IPS DF 6.9 (cell line): ENCODE results near the gene LHFPL2.
A peak's percentile ranks its signal among the peaks of the same experiment; 100 is the strongest.
"Not testable (repeated sequence)": the region's sequence is repeated elsewhere in the genome, so short reads cannot be mapped to it uniquely, and the experiment has no call there.

Source experiments
- DNase-seq: peaks from one replicate; pipeline ENCODE4 v3.0.0-alpha.2; 2013; ENCODE audit warnings: low read depth, low spot score
- H3K27ac ChIP-seq: one replicate; pipeline ENCODE4 v1.5.1; 2013; ENCODE audit warnings: low read length, control low read depth
- H3K27me3 ChIP-seq: 2 replicates; pipeline ENCODE4 v1.6.1; 2013; ENCODE audit warnings: mild to moderate bottlenecking, low read length; ENCODE audit not compliant: control insufficient read depth, insufficient read depth
- H3K36me3 ChIP-seq: 2 replicates; pipeline ENCODE4 v1.6.1; 2013; ENCODE audit warnings: low read length; ENCODE audit not compliant: control insufficient read depth, insufficient read depth
- H3K4me1 ChIP-seq: 2 replicates; pipeline ENCODE4 v1.6.1; 2013; ENCODE audit warnings: low read length; ENCODE audit not compliant: control insufficient read depth, insufficient read depth
- H3K4me3 ChIP-seq: 2 replicates; pipeline ENCODE4 v1.5.1; 2013; ENCODE audit warnings: mild to moderate bottlenecking, low read length
- H3K9me3 ChIP-seq: 2 replicates; pipeline ENCODE4 v1.6.1; 2013; ENCODE audit warnings: low read length, inconsistent platforms; ENCODE audit not compliant: control insufficient read depth, insufficient read depth
- WGBS: extraction: QIAGEN DNeasy Blood & Tissue Kit; methylation state at CpG from one replicate; pipeline ENCODE4 v1.1.7; 2013; ENCODE audit warnings: mixed read lengths, missing lambda C conversion rate; ENCODE audit not compliant: insufficient read length, insufficient coverage; 5-methylcytosine and 5-hydroxymethylcytosine counted together

The LHFPL2 gene

DNA sequence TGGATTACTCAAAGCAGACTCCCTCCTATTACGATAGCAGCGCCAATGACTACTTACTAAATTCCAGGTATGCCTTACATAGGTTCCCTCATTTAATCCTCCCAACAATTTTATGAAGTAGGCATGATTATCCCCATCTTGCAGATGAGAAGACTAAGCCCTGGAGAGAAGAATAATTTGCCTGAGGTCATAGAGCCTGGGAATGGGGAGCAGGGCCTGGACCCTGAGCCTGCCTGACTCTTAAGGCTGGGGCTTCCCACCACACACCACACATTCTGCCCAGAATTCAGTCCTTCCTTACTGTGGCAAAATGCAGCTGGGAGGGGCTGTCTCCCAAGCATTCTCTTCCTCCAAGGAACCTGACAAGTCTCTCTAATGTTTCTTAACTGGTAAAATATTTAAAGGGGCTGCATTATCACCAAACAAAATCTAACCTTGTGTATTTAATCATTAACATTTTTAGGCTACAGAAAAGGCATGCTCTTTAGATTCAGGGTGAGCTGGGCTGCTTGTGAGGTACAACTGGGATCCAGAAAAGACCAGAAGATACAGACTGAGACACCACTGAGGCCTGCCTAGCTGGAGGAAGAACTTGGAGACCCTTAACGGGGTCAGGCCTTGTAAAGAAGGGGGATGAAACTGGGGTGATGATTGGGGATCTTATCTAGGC, 26.1 kb downstream of the LHFPL2 start:
- H3K36me3 ChIP-seq, result peaks cover 4% of the 10 kb centered on the region; the same call in 1 of the 2 replicates
- no CpG with 5 or more reads among the region's 3 CpGs for WGBS
- no peak for DNase-seq

DNA sequence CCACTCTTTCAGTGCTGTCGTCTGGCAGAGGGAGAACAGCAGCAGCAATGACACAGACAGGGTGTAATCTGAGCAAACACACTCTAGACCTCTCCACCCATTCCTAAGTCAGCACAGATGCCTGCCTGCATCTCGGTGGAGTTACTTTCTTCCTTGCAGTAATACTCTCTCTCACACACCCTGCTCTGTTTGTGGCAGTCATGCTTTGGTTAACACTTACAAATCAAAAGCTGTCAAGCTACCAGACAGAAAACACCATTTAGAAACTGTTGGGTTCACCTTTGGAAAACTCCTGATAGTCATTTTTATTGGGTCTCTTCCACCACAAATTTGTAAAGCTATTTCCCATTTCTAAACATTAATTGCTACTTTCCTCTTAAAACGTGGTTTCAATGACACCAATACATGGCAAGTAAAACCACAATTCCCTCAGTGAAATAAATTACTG, 27.3 kb downstream of the LHFPL2 start:
- Histone ChIP-seq H3K27me3 (no peaks in the 10 kb centered on the region), H3K9me3 (peaks cover 2% of the 10 kb centered on the region; the same call in 1 of the 2 replicates), H3K4me3 (no peak overlapping the region), H3K4me1 (no peaks in the 10 kb centered on the region), H3K36me3 (peaks cover 4% of the 10 kb centered on the region; the same call in 1 of the 2 replicates), H3K27ac (no peak overlapping the region)
- no CpG with 5 or more reads among the region's 3 CpGs for WGBS
- no peak for DNase-seq

More for the DNA sequence above, 26.1 kb downstream of the LHFPL2 start:
- Histone ChIP-seq H3K4me3 (no peak overlapping the region), H3K9me3 (peaks cover 2% of the 10 kb centered on the region; the same call in 1 of the 2 replicates), H3K4me1 (no peaks in the 10 kb centered on the region), H3K27me3 (no peaks in the 10 kb centered on the region), H3K27ac (no peak overlapping the region)

DNA sequence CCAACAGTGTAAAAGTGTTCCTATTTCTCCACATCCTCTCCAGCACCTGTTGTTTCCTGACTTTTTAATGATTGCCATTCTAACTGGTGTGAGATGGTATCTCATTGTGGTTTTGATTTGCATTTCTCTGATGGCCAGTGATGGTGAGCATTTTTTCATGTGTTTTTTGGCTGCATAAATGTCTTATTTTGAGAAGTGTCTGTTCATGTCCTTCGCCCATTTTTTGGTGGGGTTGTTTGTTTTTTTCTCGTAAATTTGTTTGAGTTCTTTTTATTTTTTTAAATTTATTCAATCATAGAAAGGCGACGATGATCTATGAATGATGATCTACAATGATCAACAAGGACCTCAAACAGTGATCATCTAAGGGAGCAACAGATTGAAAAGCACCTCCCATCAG, 28.5 kb downstream of the LHFPL2 start:
- WGBS, result no CpG with 5 or more reads among the region's 4 CpGs
- not testable (repeated sequence) for DNase-seq, H3K36me3 ChIP-seq

DNA sequence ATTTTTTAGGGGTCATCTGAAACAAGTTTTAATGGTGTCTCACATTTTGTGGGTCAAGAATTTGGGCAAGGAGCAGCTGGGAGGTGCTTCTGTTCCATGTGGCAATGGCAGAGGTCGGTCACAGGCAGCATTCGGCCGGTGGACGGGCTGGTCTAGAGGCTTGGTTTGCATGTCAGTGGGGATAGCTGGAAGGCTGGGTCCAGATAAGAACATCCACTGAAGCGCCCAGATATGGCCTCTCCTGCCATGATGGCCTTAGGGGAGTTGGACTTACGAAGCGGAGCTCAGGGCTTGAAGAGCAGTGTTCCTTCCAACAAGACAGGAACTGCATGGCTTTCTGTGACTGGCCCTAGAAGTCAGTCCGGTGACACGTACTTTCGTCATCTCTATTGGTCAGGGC, 30.3 kb downstream of the LHFPL2 start:
- H3K27ac ChIP-seq, result no peak overlapping the region
- no peaks in the 10 kb centered on the region for H3K4me1 ChIP-seq
- no peak overlapping the region for H3K4me3 ChIP-seq
- WGBS, result no CpG with 5 or more reads among the region's 10 CpGs
- no peaks in the 10 kb centered on the region for H3K27me3 ChIP-seq
- H3K9me3 ChIP-seq, result peaks cover 2% of the 10 kb centered on the region; the same call in 1 of the 2 replicates
- peaks cover 4% of the 10 kb centered on the region; the same call in 1 of the 2 replicates for H3K36me3 ChIP-seq
- no peak for DNase-seq

More for the DNA sequence above, 28.5 kb downstream of the LHFPL2 start:
- not testable (repeated sequence) for H3K27ac ChIP-seq, H3K4me3 ChIP-seq, H3K27me3 ChIP-seq, H3K9me3 ChIP-seq, H3K4me1 ChIP-seq

DNA sequence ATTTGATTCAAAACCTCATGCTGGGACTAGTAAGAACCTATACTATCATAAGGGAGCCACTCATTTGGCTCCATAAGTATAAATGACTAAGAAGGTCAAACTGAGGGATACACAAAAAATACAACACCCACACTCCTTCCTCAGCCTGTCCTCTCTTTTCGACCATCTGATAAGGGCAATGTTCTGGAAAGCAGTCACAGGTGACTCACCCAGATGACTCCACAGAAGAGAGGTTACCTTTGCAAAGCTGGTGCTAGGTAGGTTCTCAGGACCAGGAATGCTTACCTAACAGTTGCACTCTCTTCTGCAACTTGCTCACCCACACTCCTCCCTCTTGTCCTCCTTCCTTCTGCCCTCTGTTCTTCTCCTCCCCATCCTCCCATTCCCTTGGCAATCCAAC, 32.9 kb downstream of the LHFPL2 start:
- DNase-seq, result no peak
- H3K27ac ChIP-seq, result no peak overlapping the region
- WGBS, result no CpG with 5 or more reads among the region's 1 CpG
- no peaks in the 10 kb centered on the region for H3K27me3 ChIP-seq
- H3K9me3 ChIP-seq, result peaks cover 2% of the 10 kb centered on the region; the same call in 1 of the 2 replicates
- peaks cover 2% of the 10 kb centered on the region for H3K4me1 ChIP-seq
- H3K36me3 ChIP-seq, result peaks cover 4% of the 10 kb centered on the region; the same call in 1 of the 2 replicates
- no peak overlapping the region for H3K4me3 ChIP-seq

DNA sequence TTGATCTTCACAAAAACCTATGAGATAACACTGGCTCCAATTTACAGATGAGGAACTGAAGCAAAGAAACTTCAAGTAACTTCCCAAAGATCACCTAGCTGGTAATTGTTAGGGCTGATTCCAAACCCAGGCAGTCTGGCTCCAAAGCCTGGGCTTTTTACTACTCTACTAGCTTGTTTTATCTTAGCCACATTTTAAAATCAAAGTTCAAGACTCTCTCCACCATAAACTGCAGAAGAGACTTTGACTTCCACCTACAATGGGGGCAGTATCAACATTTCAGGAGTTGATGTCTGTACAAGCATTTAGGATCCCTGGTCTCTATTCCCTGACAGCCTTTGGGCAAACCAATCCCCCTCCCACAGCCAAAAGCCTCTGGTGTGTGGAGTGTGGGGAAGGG, 33.8 kb downstream of the LHFPL2 start:
- Histone ChIP-seq H3K27me3 (no peaks in the 10 kb centered on the region), H3K4me1 (peaks cover 4% of the 10 kb centered on the region), H3K36me3 (no peaks in the 10 kb centered on the region), H3K27ac (no peak overlapping the region), H3K4me3 (no peak overlapping the region), H3K9me3 (no peaks in the 10 kb centered on the region)
- DNase-seq, result no peak

DNA sequence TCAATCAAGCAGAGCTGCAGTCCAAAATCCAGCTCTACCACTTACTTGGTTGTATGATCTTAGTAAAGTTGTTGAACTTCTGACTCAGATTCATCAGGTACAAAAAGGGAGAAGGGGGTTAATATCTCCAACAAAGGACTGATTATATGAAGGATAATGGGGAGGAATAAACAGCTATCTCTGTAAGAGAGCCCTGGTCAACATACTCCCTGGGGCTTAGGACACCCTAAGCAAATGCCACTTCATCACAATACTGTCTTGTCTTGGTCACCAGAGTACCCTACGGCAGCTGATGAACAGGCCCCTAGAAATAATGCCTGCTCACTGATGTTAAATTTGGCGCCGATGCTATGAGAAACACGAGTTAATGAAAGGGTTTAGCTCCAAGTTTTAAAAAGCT, 34.8 kb downstream of the LHFPL2 start:
- no peak overlapping the region for H3K4me3 ChIP-seq
- WGBS, result no CpG with 5 or more reads among the region's 4 CpGs
- H3K9me3 ChIP-seq, result no peaks in the 10 kb centered on the region

DNA sequence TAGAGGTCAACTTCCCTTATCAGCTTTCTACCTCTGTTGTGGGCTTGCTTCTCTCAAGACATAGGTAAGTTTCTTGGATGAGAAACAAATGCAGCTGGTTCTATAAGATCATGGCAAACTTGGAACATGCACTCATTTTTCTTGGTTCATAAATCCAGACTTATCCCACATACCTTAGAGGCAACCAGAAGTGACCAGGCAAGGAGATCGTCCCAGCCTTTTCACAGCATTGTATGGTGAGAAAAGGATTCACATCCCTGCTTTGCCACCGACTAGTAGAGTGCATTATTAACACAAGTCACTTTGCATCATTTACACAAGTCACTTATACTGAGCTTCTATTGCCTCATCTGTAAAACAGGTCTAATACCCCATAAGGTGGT, 35.4 kb downstream of the LHFPL2 start:
- WGBS, result no CpG with 5 or more reads among the region's 2 CpGs
- DNase-seq, result no peak
- Histone ChIP-seq H3K36me3 (no peaks in the 10 kb centered on the region), H3K4me3 (no peak overlapping the region), H3K27me3 (no peaks in the 10 kb centered on the region), H3K4me1 (peaks cover 4% of the 10 kb centered on the region), H3K27ac (no peak overlapping the region), H3K9me3 (no peaks in the 10 kb centered on the region)

More for the DNA sequence above, 34.8 kb downstream of the LHFPL2 start:
- no peaks in the 10 kb centered on the region for H3K36me3 ChIP-seq
- H3K4me1 ChIP-seq, result peaks cover 4% of the 10 kb centered on the region
- no peak overlapping the region for H3K27ac ChIP-seq
- no peaks in the 10 kb centered on the region for H3K27me3 ChIP-seq
- DNase-seq, result no peak

DNA sequence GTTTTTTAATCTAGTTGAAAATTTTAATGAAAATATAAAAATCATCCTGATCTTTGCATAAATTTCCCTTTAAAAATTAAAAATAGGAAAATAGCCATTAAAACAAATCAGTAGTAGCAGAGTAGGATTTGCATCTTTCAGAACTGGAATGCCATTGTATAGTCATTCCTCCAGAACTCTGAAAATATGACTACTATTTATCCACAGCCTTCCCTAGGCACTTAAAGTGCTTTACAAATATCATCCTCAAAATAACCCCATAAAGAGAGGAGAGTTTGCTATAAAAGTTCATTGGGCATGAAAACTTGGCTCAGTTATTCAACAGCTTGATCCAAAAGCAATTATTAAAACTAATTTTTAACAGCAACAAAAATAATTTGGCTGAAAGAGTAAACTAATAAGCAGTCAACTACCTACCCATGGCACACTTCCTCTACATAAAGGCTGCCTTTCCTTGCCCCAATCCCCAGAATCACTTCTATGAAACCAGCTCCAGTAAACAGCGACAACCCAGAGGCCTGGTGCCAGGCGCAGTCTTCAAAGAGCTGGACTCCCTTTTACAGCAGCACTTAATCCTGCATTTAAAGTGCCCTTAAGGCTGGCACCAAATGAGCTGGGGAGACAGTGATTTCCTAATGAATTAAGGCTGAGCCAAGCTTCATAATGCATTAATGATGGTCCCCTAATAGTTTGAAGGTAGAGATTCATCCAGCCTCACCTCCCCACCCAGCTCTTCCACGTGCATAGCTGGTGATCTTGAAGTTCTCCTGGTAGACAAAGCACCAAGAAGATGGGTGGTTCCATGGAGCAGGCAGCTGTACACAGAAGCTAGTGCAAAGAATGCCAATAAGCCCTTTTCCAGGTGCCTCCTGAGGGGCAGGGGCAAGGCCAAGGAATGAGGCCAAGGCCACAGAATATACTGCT, 36.1 kb downstream of the LHFPL2 start:
- no peak for DNase-seq
- Histone ChIP-seq H3K4me1 (peaks cover 4% of the 10 kb centered on the region), H3K4me3 (no peak overlapping the region), H3K36me3 (no peaks in the 10 kb centered on the region), H3K9me3 (no peaks in the 10 kb centered on the region), H3K27me3 (no peaks in the 10 kb centered on the region), H3K27ac (no peak overlapping the region)
- no CpG with 5 or more reads among the region's 3 CpGs for WGBS

DNA sequence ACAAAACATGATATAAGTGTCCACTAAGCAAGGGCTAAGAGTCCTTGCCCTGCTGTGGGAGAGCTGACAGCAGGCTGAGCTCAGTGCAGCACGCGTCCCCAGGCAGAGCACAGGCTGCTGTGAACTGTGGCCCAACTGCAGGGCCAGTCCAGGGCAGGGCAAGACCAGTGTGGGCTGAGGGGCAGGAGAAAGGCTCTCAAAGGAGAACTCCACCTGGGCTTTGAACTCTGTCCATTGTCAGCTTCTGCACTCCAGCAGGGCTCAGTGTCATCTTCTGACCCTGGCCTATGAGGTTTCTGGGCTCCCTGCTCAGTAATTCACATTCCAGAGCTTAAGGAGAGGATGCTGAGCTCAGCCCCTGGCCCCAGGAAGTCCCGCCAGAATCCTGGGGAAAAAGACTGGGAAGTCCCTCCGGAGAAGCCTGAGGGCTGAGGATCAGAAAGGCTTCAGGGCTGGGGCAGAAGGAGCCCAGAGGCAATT, 37.4 kb downstream of the LHFPL2 start:
- H3K27me3 ChIP-seq, result no peaks in the 10 kb centered on the region
- H3K27ac ChIP-seq, result no peak overlapping the region
- no peak overlapping the region for H3K4me3 ChIP-seq
- H3K36me3 ChIP-seq, result no peaks in the 10 kb centered on the region
- WGBS, result no CpG with 5 or more reads among the region's 4 CpGs
- DNase-seq, result peak; percentile 16
- H3K9me3 ChIP-seq, result no peaks in the 10 kb centered on the region
- H3K4me1 ChIP-seq, result peaks cover 4% of the 10 kb centered on the region
